Astrocyte (in vitro differentiated cells and primary cell): ENCODE results near the gene PHAF1.

Experiments used
- CTCF ChIP-seq: IDR thresholded peaks from 2 replicates; pipeline ENCODE4 v1.5.1; 2011; ENCODE audit warnings: low read depth, mild to moderate bottlenecking, inconsistent platforms, low read length, moderate library complexity; ENCODE audit not compliant: insufficient read depth
- EZH2 ChIP-seq: IDR thresholded peaks from 2 replicates; pipeline ENCODE4 v1.6.1; 2012; ENCODE audit warnings: mild to moderate bottlenecking, low read length, inconsistent platforms; ENCODE audit not compliant: insufficient read depth

DNA sequence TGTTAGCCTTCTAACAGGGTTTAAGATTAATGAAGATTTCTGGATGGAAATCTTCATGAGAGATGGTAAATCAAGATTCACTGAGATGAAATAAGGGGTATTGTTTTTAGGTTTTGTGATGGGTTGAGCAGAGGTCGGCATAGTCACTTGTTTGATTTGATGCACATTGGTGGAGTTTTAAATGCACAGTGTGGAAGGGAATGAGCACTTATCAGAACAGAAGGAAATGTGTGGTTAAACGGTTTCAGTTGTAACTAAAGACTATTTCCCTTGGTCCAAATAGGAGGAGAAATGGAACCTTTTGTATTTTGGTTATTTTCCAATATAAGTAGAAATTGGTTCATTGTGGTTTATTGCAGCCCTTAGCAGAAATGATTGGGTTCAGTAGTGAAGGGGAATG, 46.7 kb upstream of the PHAF1 start:
- TF ChIP-seq CTCF (no peak), EZH2 (no peak)
